Thoracic aorta (tissue), 2 donors: ENCODE measurements around the gene CD226. TPM values are rescaled to one million over a fixed set of nuclear protein-coding genes. Genes with fewer than 3 reads are reported as not detected.
"Not testable (repeated sequence)": the region's sequence is repeated elsewhere in the genome, so short reads cannot be mapped to it uniquely, and the experiment has no call there.

ENCODE experiments used
- ATAC-seq: fragments of 150-250 bp; one replicate; pipeline ENCODE4 v1.8.0; 2017; ENCODE audit warnings: low read depth; ENCODE audit not compliant: insufficient number of reproducible peaks, low FRiP score
- DNase-seq: peaks from one replicate; pipeline ENCODE4 v3.0.0-alpha.2; 2020; ENCODE audit warnings: low spot score
- H3K27ac ChIP-seq, 2 donors: fragments of 200-600 bp; sonication (generic); 1 replicate in 1 of 2; 2 replicates in 1 of 2; pipeline ENCODE4 v1.5.1; 2016; ENCODE audit warnings: mild to moderate bottlenecking in 2 of 2, moderate library complexity in 2 of 2
- H3K27me3 ChIP-seq: fragments of 200-600 bp; sonication (generic); replicated peaks from 2 replicates; pipeline ENCODE4 v1.6.0; 2016; ENCODE audit warnings: mild to moderate bottlenecking; ENCODE audit not compliant: insufficient read depth
- H3K36me3 ChIP-seq: fragments of 200-600 bp; sonication (generic); one replicate; pipeline ENCODE4 v1.5.1; 2016
- H3K4me1 ChIP-seq, 2 donors: fragments of 200-600 bp; sonication (generic); 1 replicate in 1 of 2; 2 replicates in 1 of 2; pipeline versions ENCODE4 v1.5.1 to v1.6.0; 2016; ENCODE audit warnings: low read depth in 2 of 2, mild to moderate bottlenecking in 1 of 2; ENCODE audit not compliant: control insufficient read depth in 1 of 2
- H3K4me3 ChIP-seq: fragments of 200-600 bp; sonication (generic); 2 replicates; pipeline ENCODE4 v1.5.1; 2016; ENCODE audit warnings: mild to moderate bottlenecking
- H3K9me3 ChIP-seq: fragments of 200-600 bp; sonication (generic); 2 replicates; pipeline ENCODE4 v1.5.1; 2016
- CTCF ChIP-seq: fragments of 200-600 bp; sonication (generic); IDR thresholded peaks from one replicate; pipeline ENCODE4 v1.5.1; 2019; ENCODE audit warnings: antibody characterized with exemption
- total RNA-seq, 2 donors: library from RNA; depleted of rRNA; stranded (reverse); fragments of >200 nt; gene quantifications; one replicate each; pipeline versions ENCODE4 v1.1.0 to v1.2.3, GENCODE V29; 2016

Gene CD226
- total RNA-seq, 2 donors from 2014 or later, result 0.68 to 3.7 TPM

DNA sequence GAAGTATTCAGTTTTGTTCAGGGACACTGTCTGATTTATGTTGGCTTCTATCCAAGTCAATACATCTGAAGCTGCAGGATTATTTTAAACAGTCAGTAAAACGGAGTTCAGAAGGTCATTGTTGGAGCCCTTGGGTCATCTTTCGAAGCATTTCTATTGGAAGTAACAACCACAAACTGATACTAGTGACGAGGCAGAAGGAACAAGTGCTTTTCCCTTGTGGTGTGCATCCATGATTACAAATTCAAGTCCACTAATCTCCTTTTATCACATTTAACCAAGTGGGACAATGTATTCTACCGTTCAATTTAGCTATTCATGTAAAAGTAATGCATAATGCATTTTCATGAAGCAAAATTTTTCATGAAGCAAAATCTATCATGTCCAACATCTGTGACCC, 76.9 kb downstream of the CD226 start:
- H3K27ac ChIP-seq, result no peak overlapping the region
- no peaks in the 10 kb centered on the region for H3K27me3 ChIP-seq
- no peak overlapping the region for H3K4me3 ChIP-seq
- no peak for DNase-seq
- H3K4me1 ChIP-seq, result no peaks in the 10 kb centered on the region
- H3K9me3 ChIP-seq, result no peaks in the 10 kb centered on the region
- no peaks in the 10 kb centered on the region for H3K36me3 ChIP-seq
- ATAC-seq, result no peak
- no peak for TF ChIP-seq CTCF

- ATAC-seq (no peak), DNase-seq (no peak)
These were observed 81.5 kb downstream of the CD226 start for GRCh38 chr18:69866212-69866611.

DNA sequence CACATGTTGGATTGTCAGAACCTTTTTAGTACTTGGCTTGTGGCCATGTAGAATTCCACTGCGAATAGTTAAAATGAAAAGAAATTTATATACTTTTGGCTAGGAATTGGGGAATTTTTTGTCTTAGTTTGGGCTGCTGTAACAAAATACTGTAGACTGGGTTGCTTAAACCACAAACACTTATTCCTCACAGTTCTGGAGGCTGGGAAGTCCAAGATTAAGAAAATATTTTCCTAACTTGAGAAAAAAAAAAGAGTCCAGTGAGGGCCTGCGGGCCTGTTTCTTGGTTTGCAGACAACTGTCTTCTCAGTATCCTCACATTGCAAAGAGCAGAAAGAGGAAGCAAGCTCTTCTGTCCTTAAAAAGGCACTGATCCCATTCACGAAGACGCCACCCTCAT, 81.9 kb downstream of the CD226 start:
- ATAC-seq (no peak), DNase-seq (no peak)
- no peaks in the 10 kb centered on the region for H3K27me3 ChIP-seq
- TF ChIP-seq CTCF, result no peak
- H3K9me3 ChIP-seq, result no peaks in the 10 kb centered on the region
- H3K27ac ChIP-seq, result no peak overlapping the region
- no peaks in the 10 kb centered on the region for H3K36me3 ChIP-seq
- no peak overlapping the region for H3K4me3 ChIP-seq
- H3K4me1 ChIP-seq, result no peaks in the 10 kb centered on the region

More at GRCh38 chr18:69866212-69866611, 81.5 kb downstream of the CD226 start:
- H3K36me3 ChIP-seq, result no peaks in the 10 kb centered on the region
- H3K27ac ChIP-seq, result no peak overlapping the region
- no peaks in the 10 kb centered on the region for H3K9me3 ChIP-seq
- TF ChIP-seq CTCF, result no peak
- H3K27me3 ChIP-seq, result no peaks in the 10 kb centered on the region
- H3K4me3 ChIP-seq, result no peak overlapping the region
- H3K4me1 ChIP-seq, result no peaks in the 10 kb centered on the region

- not testable (repeated sequence) for H3K27ac ChIP-seq, H3K4me3 ChIP-seq, DNase-seq, H3K36me3 ChIP-seq, ATAC-seq, H3K27me3 ChIP-seq, H3K4me1 ChIP-seq, H3K9me3 ChIP-seq
These were observed 82.9 kb downstream of the CD226 start for GRCh38 chr18:69864802-69865201.

- Histone ChIP-seq H3K36me3 (no peaks in the 10 kb centered on the region), H3K4me3 (no peak overlapping the region), H3K27me3 (no peaks in the 10 kb centered on the region), H3K4me1 (no peaks in the 10 kb centered on the region), H3K9me3 (no peaks in the 10 kb centered on the region), H3K27ac (no peak overlapping the region)
- no peak for DNase-seq
- TF ChIP-seq CTCF, result no peak
- no peak for ATAC-seq
These were observed 88.8 kb downstream of the CD226 start for GRCh38 chr18:69858897-69859296.

- no peak for DNase-seq
- ATAC-seq, result no peak
- Histone ChIP-seq H3K4me3 (no peak overlapping the region), H3K9me3 (no peaks in the 10 kb centered on the region), H3K36me3 (no peaks in the 10 kb centered on the region), H3K27me3 (no peaks in the 10 kb centered on the region), H3K4me1 (no peaks in the 10 kb centered on the region), H3K27ac (no peak overlapping the region)
- no peak for TF ChIP-seq CTCF
These were observed 93.2 kb downstream of the CD226 start for GRCh38 chr18:69854455-69854854.
